LoVo (cell line): ENCODE data around the gene XXYLT1.
"Not testable (repeated sequence)": the region's sequence is repeated elsewhere in the genome, so short reads cannot be mapped to it uniquely, and the experiment has no call there.

Experiments used
- DNase-seq: peaks from one replicate; pipeline ENCODE4 v3.0.0-alpha.2; 2016; ENCODE audit warnings: low spot score

Gene XXYLT1

GRCh38 chr3:195042743-195043606 is 228.0 kb downstream of the XXYLT1 start:
- no peak for DNase-seq

GRCh38 chr3:195041871-195042742 is 228.9 kb downstream of the XXYLT1 start:
- DNase-seq = no peak

- DNase-seq = peak; percentile 81
Measured at GRCh38 chr3:195040773-195041520, 230.0 kb downstream of the XXYLT1 start.

- no peak for DNase-seq
Measured at GRCh38 chr3:195040094-195040493, 230.9 kb downstream of the XXYLT1 start.

- no peak for DNase-seq
Measured at GRCh38 chr3:195039180-195039843, 231.6 kb downstream of the XXYLT1 start.

- no peak for DNase-seq
Measured at GRCh38 chr3:195038161-195038560, 232.8 kb downstream of the XXYLT1 start.

- not testable (repeated sequence) for DNase-seq
Measured at GRCh38 chr3:195037586-195037985, 233.4 kb downstream of the XXYLT1 start.

- DNase-seq = no peak
Measured at GRCh38 chr3:195036974-195037373, 234.0 kb downstream of the XXYLT1 start.

- DNase-seq = no peak
Measured at GRCh38 chr3:195036574-195036973, 234.4 kb downstream of the XXYLT1 start.

GRCh38 chr3:195036203-195036505 is 234.8 kb downstream of the XXYLT1 start:
- DNase-seq = no peak

GRCh38 chr3:195035345-195036202 is 235.4 kb downstream of the XXYLT1 start:
- no peak for DNase-seq

- no peak for DNase-seq
Measured at GRCh38 chr3:195034541-195034940, 236.4 kb downstream of the XXYLT1 start.

GRCh38 chr3:195034101-195034500 is 236.9 kb downstream of the XXYLT1 start:
- DNase-seq = no peak

GRCh38 chr3:195033531-195034091 is 237.3 kb downstream of the XXYLT1 start:
- peak; percentile 53 for DNase-seq

GRCh38 chr3:195032955-195033354 is 238.0 kb downstream of the XXYLT1 start:
- DNase-seq = no peak

- no peak for DNase-seq
Measured at GRCh38 chr3:195032106-195032759, 238.7 kb downstream of the XXYLT1 start.

- no peak for DNase-seq
Measured at GRCh38 chr3:195031574-195032003, 239.4 kb downstream of the XXYLT1 start.

GRCh38 chr3:195030791-195031321 is 240.1 kb downstream of the XXYLT1 start:
- DNase-seq = peak; percentile 43

- no peak for DNase-seq
Measured at GRCh38 chr3:195028877-195029606, 241.9 kb downstream of the XXYLT1 start.
